SK-N-MC (cell line): ENCODE measurements around the gene SIVA1.

Experiments
- EZH2 ChIP-seq: fragments of 200-600 bp; sonication (generic); IDR thresholded peaks from one replicate; pipeline ENCODE4 v1.6.1; 2017; ENCODE audit warnings: antibody characterized with exemption
- FOXP2 ChIP-seq: optimal IDR thresholded peaks from 2 replicates; pipeline ENCODE3; 2011; ENCODE audit warnings: mild to moderate bottlenecking, moderate library complexity; ENCODE audit not compliant: insufficient read depth; ENCODE audit errors: extremely low read length, control extremely low read depth
- POLR2AphosphoS5 ChIP-seq: IDR thresholded peaks from 2 replicates; pipeline ENCODE4 v1.6.1; 2012; ENCODE audit warnings: mild to moderate bottlenecking, low read depth, low read length, borderline replicate concordance

- TF ChIP-seq EZH2 (no peak), POLR2AphosphoS5 (no peak), FOXP2 (no peak)
Observed at GRCh38 chr14:104704252-104704651, 48.7 kb upstream of the SIVA1 start.
